Measurements from ENCODE around the gene TMEM82. TPM values are rescaled to one million over a fixed set of nuclear protein-coding genes. Genes with fewer than 3 reads are reported as not detected.

TMEM82 gene
- total and polyA plus RNA-seq, 3 donors from 2014 or later: not detected

DNA sequence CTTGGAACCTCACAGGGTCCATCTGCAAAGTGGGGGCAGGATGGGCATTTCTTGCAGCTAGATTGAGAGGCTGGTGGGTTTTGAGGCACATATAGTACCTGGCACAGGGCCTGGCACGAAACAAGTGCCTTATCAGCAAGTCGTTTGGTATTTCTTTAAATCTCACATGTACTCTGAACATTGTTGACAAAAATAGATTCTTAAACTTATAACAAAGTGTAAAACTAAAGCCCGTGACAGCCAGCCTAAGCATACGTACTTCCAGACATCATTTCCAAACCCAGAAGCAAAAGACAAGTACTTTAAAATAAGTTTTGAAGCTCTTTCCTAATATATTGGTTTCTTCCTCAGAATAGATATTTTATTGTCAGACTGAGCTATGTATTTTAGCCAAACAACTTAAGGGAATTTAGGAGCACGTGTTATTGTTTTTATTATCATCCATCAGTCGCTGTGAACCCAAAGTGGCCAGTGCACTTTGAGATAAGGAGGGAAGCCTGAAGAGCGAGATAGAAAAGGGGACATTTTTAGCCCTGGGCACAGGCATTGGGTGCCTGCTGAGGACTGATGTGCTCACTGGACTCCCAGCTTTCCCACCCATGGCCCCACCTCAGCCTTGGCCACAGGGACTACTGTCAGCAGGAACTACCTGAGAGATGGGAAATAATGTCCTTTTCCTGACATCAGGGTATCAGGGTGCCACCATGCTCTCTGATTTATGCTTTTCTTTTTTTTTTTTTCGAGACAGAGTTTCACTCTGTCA lies 19.2 kb downstream of the TMEM82 start:
- WGBS, 2 donors: 34 to 45% methylated on average over 8 of the region's 8 CpGs
- no peak for DNase-seq
- Histone ChIP-seq H3K27me3 (no peaks in the 10 kb centered on the region), H3K9me3 (no peaks in the 10 kb centered on the region), H3K4me1 (peaks cover 32% of the 10 kb centered on the region), H3K27ac (peak overlapping the region; percentile 89 to 93), H3K4me3 (no peak overlapping the region), H3K36me3 (ENCODE audit: low read depth, missing control alignments) (no peaks in the 10 kb centered on the region)
- TF ChIP-seq POLR2A (IDR thresholded peaks at IDR 0.05): no peak
- TF ChIP-seq, protein P1, sequence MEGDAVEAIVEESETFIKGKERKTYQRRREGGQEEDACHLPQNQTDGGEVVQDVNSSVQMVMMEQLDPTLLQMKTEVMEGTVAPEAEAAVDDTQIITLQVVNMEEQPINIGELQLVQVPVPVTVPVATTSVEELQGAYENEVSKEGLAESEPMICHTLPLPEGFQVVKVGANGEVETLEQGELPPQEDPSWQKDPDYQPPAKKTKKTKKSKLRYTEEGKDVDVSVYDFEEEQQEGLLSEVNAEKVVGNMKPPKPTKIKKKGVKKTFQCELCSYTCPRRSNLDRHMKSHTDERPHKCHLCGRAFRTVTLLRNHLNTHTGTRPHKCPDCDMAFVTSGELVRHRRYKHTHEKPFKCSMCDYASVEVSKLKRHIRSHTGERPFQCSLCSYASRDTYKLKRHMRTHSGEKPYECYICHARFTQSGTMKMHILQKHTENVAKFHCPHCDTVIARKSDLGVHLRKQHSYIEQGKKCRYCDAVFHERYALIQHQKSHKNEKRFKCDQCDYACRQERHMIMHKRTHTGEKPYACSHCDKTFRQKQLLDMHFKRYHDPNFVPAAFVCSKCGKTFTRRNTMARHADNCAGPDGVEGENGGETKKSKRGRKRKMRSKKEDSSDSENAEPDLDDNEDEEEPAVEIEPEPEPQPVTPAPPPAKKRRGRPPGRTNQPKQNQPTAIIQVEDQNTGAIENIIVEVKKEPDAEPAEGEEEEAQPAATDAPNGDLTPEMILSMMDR (IDR thresholded peaks at IDR 0.05): no peak
- intact Hi-C loops (cut with DNase I; ENCODE audit: low total_unique reads): no loop called here

DNA sequence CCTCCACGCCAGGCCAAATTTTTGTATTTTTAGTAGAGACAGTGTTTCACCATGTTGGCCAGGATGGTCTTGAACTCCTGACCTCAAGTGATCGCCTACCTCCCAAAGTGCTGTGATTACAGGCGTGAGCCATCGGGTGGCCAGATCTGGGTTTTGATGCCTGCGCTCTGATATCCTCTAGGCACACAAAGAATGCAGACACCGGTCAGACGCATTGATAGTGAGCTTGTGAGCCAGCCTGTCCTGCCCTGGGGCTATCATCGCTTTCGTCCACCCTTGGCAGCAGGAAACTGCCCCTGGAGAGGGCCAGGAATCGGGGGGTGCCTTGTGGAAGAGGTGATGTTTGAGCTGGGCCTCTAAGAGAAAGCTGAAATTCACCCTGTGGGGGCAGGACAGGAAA lies 20.2 kb downstream of the TMEM82 start:
- Histone ChIP-seq H3K27ac (peak overlapping the region; percentile 15 to 24), H3K9me3 (no peaks in the 10 kb centered on the region), H3K4me1 (peaks cover 24% of the 10 kb centered on the region), H3K27me3 (no peaks in the 10 kb centered on the region), H3K4me3 (no peak overlapping the region), H3K36me3 (ENCODE audit: low read depth, missing control alignments) (no peaks in the 10 kb centered on the region)
- intact Hi-C loops (cut with DNase I; ENCODE audit: low total_unique reads): no loop called here
- no peak for DNase-seq
- 59 to 76% methylated on average over 10 of the region's 10 CpGs for WGBS, 2 donors
- no peak for TF ChIP-seq POLR2A (IDR thresholded peaks at IDR 0.05)
- TF ChIP-seq, protein P1 (IDR thresholded peaks at IDR 0.05): no peak

DNA sequence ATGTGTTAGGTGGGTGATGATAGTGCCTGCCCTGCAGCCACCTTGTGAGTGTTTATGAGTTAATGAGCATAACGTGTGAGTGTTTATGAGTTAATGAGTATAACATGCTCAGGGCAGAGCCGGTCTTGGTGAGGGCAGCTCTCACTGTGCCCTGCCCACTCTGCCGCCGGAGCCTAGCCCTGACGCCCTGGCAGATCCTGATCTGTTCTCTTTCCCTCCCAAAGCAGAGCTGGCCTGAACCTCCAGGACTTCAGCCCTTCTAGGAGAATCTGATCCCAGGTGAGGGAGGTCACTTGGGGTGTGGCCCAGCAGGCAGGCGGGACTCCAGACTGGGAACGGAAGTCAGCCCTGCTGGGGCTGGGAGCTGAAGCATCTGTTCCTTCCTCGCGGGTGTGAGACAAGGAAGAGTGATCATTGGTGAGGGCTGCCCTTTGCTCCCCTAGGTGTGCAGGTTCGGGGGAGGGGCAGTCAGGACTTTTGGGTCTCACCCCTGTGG lies 22.0 kb downstream of the TMEM82 start:
- Histone ChIP-seq H3K9me3 (no peaks in the 10 kb centered on the region), H3K4me3 (no peak overlapping the region), H3K27me3 (no peaks in the 10 kb centered on the region), H3K27ac (no peak overlapping the region), H3K36me3 (ENCODE audit: low read depth, missing control alignments) (no peaks in the 10 kb centered on the region), H3K4me1 (peaks cover 18% of the 10 kb centered on the region)
- intact Hi-C loops (cut with DNase I; ENCODE audit: low total_unique reads): no loop called here
- no peak for TF ChIP-seq POLR2A (IDR thresholded peaks at IDR 0.05)
- TF ChIP-seq, protein P1 (IDR thresholded peaks at IDR 0.05): no peak
- no peak for DNase-seq
- 68 to 72% methylated on average over 10 of the region's 10 CpGs for WGBS, 2 donors

DNA sequence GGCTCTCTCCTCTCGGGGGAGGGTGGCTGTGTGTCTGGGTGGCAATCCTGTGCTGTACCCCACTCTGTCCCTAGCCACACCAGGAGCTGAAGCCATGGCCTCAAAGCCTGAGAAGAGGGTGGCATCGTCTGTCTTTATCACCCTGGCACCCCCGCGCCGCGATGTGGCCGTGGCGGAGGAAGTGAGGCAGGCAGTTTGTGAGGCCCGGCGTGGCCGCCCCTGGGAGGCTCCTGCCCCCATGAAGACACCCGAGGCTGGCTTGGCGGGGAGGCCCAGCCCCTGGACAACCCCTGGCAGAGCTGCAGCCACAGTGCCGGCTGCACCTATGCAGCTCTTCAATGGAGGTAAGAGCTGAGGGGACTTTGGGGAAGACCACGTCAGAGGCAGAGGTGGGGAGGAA lies 22.6 kb downstream of the TMEM82 start:
- intact Hi-C loops (cut with DNase I; ENCODE audit: low total_unique reads): no loop called here
- DNase-seq: no peak
- H3K4me1 ChIP-seq: peaks cover 18% of the 10 kb centered on the region
- no peaks in the 10 kb centered on the region for H3K9me3 ChIP-seq
- TF ChIP-seq POLR2A (IDR thresholded peaks at IDR 0.05): no peak
- TF ChIP-seq, protein P1 (IDR thresholded peaks at IDR 0.05): no peak
- WGBS, 2 donors: 85 to 90% methylated on average over 15 of the region's 15 CpGs
- no peaks in the 10 kb centered on the region for H3K36me3 ChIP-seq (ENCODE audit: low read depth, missing control alignments)
- no peak overlapping the region for H3K4me3 ChIP-seq
- no peak overlapping the region for H3K27ac ChIP-seq
- H3K27me3 ChIP-seq: no peaks in the 10 kb centered on the region
